Activated CD8-positive, alpha-beta memory T cell treated with anti-CD3 and anti-CD28 coated beads for 48 hours (primary cell): Measurements from ENCODE around the gene HMCN2.
A peak's percentile ranks its signal among the peaks of the same experiment; 100 is the strongest.

Source experiments
- DNase-seq, 3 experiments: peaks; one replicate each; pipeline ENCODE4 v3.0.0-alpha.2; 2020; ENCODE audit warnings: low read depth in 2 of 3, low spot score in 2 of 3

HMCN2 gene

GRCh38 chr9:130341839-130342713 lies 76.5 kb downstream of the HMCN2 start:
- no peak for DNase-seq

- no peak for DNase-seq
Observed at GRCh38 chr9:130342714-130343085, 77.1 kb downstream of the HMCN2 start.

GRCh38 chr9:130343445-130343918 lies 77.9 kb downstream of the HMCN2 start:
- DNase-seq, result peak in 1 of 3 experiments; percentile 38

GRCh38 chr9:130344366-130344765 lies 78.8 kb downstream of the HMCN2 start:
- no peak for DNase-seq

- DNase-seq, result no peak
Observed at GRCh38 chr9:130345009-130345896, 79.7 kb downstream of the HMCN2 start.

GRCh38 chr9:130345897-130346385 lies 80.4 kb downstream of the HMCN2 start:
- no peak for DNase-seq

- DNase-seq, result no peak
Observed at GRCh38 chr9:130346431-130346830, 80.9 kb downstream of the HMCN2 start.

- no peak for DNase-seq
Observed at GRCh38 chr9:130347036-130347435, 81.5 kb downstream of the HMCN2 start.

- DNase-seq, result no peak
Observed at GRCh38 chr9:130347931-130348330, 82.4 kb downstream of the HMCN2 start.

GRCh38 chr9:130348341-130348740 lies 82.8 kb downstream of the HMCN2 start:
- no peak for DNase-seq

- no peak for DNase-seq
Observed at GRCh38 chr9:130348881-130349280, 83.3 kb downstream of the HMCN2 start.

- no peak for DNase-seq
Observed at GRCh38 chr9:130349398-130349797, 83.8 kb downstream of the HMCN2 start.

GRCh38 chr9:130351343-130351742 lies 85.8 kb downstream of the HMCN2 start:
- DNase-seq, result no peak

GRCh38 chr9:130352081-130352480 lies 86.5 kb downstream of the HMCN2 start:
- DNase-seq, result no peak

GRCh38 chr9:130352586-130353285 lies 87.2 kb downstream of the HMCN2 start:
- DNase-seq, result no peak

- no peak for DNase-seq
Observed at GRCh38 chr9:130354378-130354777, 88.8 kb downstream of the HMCN2 start.

- no peak for DNase-seq
Observed at GRCh38 chr9:130354806-130355205, 89.2 kb downstream of the HMCN2 start.

- no peak for DNase-seq
Observed at GRCh38 chr9:130356033-130356432, 90.5 kb downstream of the HMCN2 start.

GRCh38 chr9:130356877-130357584 lies 91.5 kb downstream of the HMCN2 start:
- no peak for DNase-seq

GRCh38 chr9:130358928-130359327 lies 93.4 kb downstream of the HMCN2 start:
- DNase-seq, result no peak
